Adrenal gland (tissue), 12 donors: ENCODE measurements around the gene PACSIN1. TPM values are rescaled to one million over a fixed set of nuclear protein-coding genes. Genes with fewer than 3 reads are reported as not detected.

Experiments
- DNase-seq, 7 donors: peaks; one replicate each; pipeline ENCODE4 v3.0.0-alpha.2; 2019 to 2020
- H3K27ac ChIP-seq, 5 donors: fragments of 200-600 bp; sonication (generic) in 4 of 5; 1 replicate in 3 of 5; 2 replicates in 2 of 5; pipeline versions ENCODE4 v1.5.1 to v1.8.0; 2016 to 2020; ENCODE audit warnings: mild to moderate bottlenecking in 1 of 5
- H3K27me3 ChIP-seq: fragments of 200-600 bp; 2 replicates; pipeline ENCODE4 v1.8.0; 2021
- H3K36me3 ChIP-seq, 2 donors: fragments of 200-600 bp; replicated peaks in 1 of 2; 1 replicate in 1 of 2; 2 replicates in 1 of 2; pipeline versions ENCODE4 v1.5.1 to v1.8.0; 2018 to 2022
- H3K4me1 ChIP-seq, 2 donors: fragments of 200-600 bp; replicated peaks in 1 of 2; 1 replicate in 1 of 2; 2 replicates in 1 of 2; pipeline versions ENCODE4 v1.5.1 to v1.8.0; 2018 to 2021
- H3K4me3 ChIP-seq, 4 donors: fragments of 200-600 bp; sonication (generic) in 3 of 4; one replicate each; pipeline ENCODE4 v1.5.1; 2016 to 2018
- H3K9me3 ChIP-seq, 3 donors: fragments of 200-600 bp; sonication (generic) in 1 of 3; replicated peaks in 1 of 3; 1 replicate in 2 of 3; 2 replicates in 1 of 3; pipeline versions ENCODE4 v1.5.1 to v1.8.0; 2016 to 2021
- CTCF ChIP-seq, 6 experiments: fragments of 450-650 bp in 4 of 6; fragments of 200-600 bp in 2 of 6; sonication (generic) in 1 of 6; IDR thresholded peaks; 1 replicate in 5 of 6; 2 replicates in 1 of 6; pipeline versions ENCODE4 v1.5.1 to v1.8.0; 2016 to 2021; ENCODE audit warnings: antibody characterized with exemption in 6 of 6, mild to moderate bottlenecking in 2 of 6, moderate library complexity in 1 of 6
- POLR2A ChIP-seq, 2 donors: fragments of 450-650 bp; IDR thresholded peaks; one replicate each; pipeline ENCODE4 v1.6.1; 2017; ENCODE audit warnings: antibody characterized with exemption in 2 of 2, mild to moderate bottlenecking in 2 of 2, moderate library complexity in 1 of 2
- WGBS, 4 donors: extraction: QIAGEN DNeasy Blood & Tissue Kit in 2 of 4; methylation state at CpG; one replicate each; pipeline versions ENCODE4 v1.1.5 to v1.1.7; 2013 to 2017; 5-methylcytosine and 5-hydroxymethylcytosine counted together
- intact Hi-C, 2 donors: fragments of 100-400 bp; cut with DNase I; formaldehyde crosslinking; loops; one replicate each; pipeline versions ENCODE4 v1.14.1 to v1.15.0; 2022 to 2023
- polyA plus RNA-seq, 3 donors: library from polyadenylated mRNA; stranded (reverse); fragments of 200-250 nt in 2 of 3; fragments of 350-450 nt in 1 of 3; fragmentation: Illumina TruSeq in 1 of 3; extraction: RNeasy Lipid Tissue Mini Kit (QIAGEN cat#74804) in 1 of 3; gene quantifications; one replicate each; pipeline ENCODE4 v1.2.3, GENCODE V29; 2013 to 2014
- total RNA-seq, 9 donors: library from RNA; depleted of rRNA in 4 of 9; stranded (reverse); fragments of >200 nt in 4 of 9; fragments of 120-200 nt in 1 of 9; fragmentation: NEBNext Ultra II Directional in 1 of 9; extraction: Animal tissue kit (Norgen Biotek cat#: 25700) in 1 of 9; gene quantifications; one replicate each; pipeline versions ENCODE4 v1.1.0 to v1.2.4, GENCODE V29; 2013 to 2023
- donor health status: healthy with polysubstance abuse.
- donor health status: Bipolar disorder and iron deficiency.
- donor health status: DM: yes; HTN: yes; CAD: no.
- donor health status: DM: no; HTN: no; CAD: no.
- donor health status: DM: no; HTN: no; CAD: no.
- donor health status: DM: yes; HTN: yes; CAD: no.

The PACSIN1 gene
- total and polyA plus RNA-seq, 12 donors, result 0.19 to 2.9 (median 0.73) TPM; not detected in 2

- Histone ChIP-seq H3K27me3 (no peaks in the 10 kb centered on the region), H3K9me3 (no peaks in the 10 kb centered on the region), H3K4me3 (no peak overlapping the region), H3K36me3 (no peaks in the 10 kb centered on the region), H3K27ac (no peak overlapping the region), H3K4me1 (no peaks in the 10 kb centered on the region)
- 92 to 97% (median 94%) methylated on average over 5 to 8 of the region's 8 CpGs for WGBS, 4 donors
- TF ChIP-seq POLR2A (IDR thresholded peaks at IDR 0.05) (no peak), CTCF (IDR thresholded peaks at IDR 0.05) (no peak)
- no peak for DNase-seq
- intact Hi-C loops, result loop anchor here in 1 of 2 donors (10.0 kb wide), 1 partner anchor 85 kb away; no protein-coding TSS in a partner anchor
These were observed 54.2 kb downstream of the PACSIN1 start for GRCh38 chr6:34519971-34520644.

- no peaks in the 10 kb centered on the region for H3K4me1 ChIP-seq
- WGBS, 4 donors, result 86 to 89% (median 87%) methylated on average over 21 to 24 of the region's 24 CpGs
- no peak overlapping the region for H3K27ac ChIP-seq
- DNase-seq, result no peak
- no peak for TF ChIP-seq POLR2A (IDR thresholded peaks at IDR 0.05)
- no peak for TF ChIP-seq CTCF (IDR thresholded peaks at IDR 0.05)
- no peaks in the 10 kb centered on the region for H3K27me3 ChIP-seq
- H3K9me3 ChIP-seq, result no peaks in the 10 kb centered on the region
- intact Hi-C loops, result loop anchor here in 1 of 2 donors (10.0 kb wide), 1 partner anchor 84 kb away; no protein-coding TSS in a partner anchor
- no peak overlapping the region for H3K4me3 ChIP-seq
- H3K36me3 ChIP-seq, result no peaks in the 10 kb centered on the region
These were observed 55.0 kb downstream of the PACSIN1 start for GRCh38 chr6:34520645-34521462.

GRCh38 chr6:34521463-34522285 is 55.8 kb downstream of the PACSIN1 start:
- no peaks in the 10 kb centered on the region for H3K36me3 ChIP-seq
- no peaks in the 10 kb centered on the region for H3K27me3 ChIP-seq
- H3K4me1 ChIP-seq, result peaks cover 0 to under 1% of the 10 kb centered on the region in 2 donors
- TF ChIP-seq CTCF (IDR thresholded peaks at IDR 0.05) (no peak), POLR2A (IDR thresholded peaks at IDR 0.05) (no peak)
- intact Hi-C loops, result loop anchor here in 1 of 2 donors (10.0 kb wide), 1 partner anchor 83 kb away; no protein-coding TSS in a partner anchor
- H3K4me3 ChIP-seq, result no peak overlapping the region
- no peak overlapping the region for H3K27ac ChIP-seq
- H3K9me3 ChIP-seq, result no peaks in the 10 kb centered on the region
- DNase-seq, result no peak
- 80 to 91% (median 87%) methylated on average over 21 to 28 of the region's 28 CpGs for WGBS, 4 donors
